Measurements from ENCODE around the gene PRM1.

GRCh38 chr16:11320170-11320569 is 39.0 kb upstream of the PRM1 start:
- TF ChIP-seq CTCF (IDR thresholded peaks at IDR 0.05; ENCODE audit: low read depth, low read length) (no peak), POLR2A (IDR thresholded peaks at IDR 0.05; ENCODE audit: extremely low read depth, insufficient read length) (no peak), MAX (IDR thresholded peaks at IDR 0.05; ENCODE audit: low read depth, low read length) (no peak)
